ENCODE measurements around the gene WDR86. TPM values are rescaled to one million over a fixed set of nuclear protein-coding genes. Genes with fewer than 3 reads are reported as not detected.

WDR86 gene
- polyA plus RNA-seq, 10 donors: 1.7 to 7.5 (median 4.6) TPM

GRCh38 chr7:151351967-151352366, 57.9 kb downstream of the WDR86 start:
- DNase-seq: no peak

GRCh38 chr7:151351027-151351426, 58.8 kb downstream of the WDR86 start:
- no peak for DNase-seq

GRCh38 chr7:151349507-151349853, 60.4 kb downstream of the WDR86 start:
- no peak for DNase-seq

GRCh38 chr7:151348970-151349369, 60.9 kb downstream of the WDR86 start:
- no peak for DNase-seq

GRCh38 chr7:151347200-151347599, 62.6 kb downstream of the WDR86 start:
- DNase-seq: no peak

GRCh38 chr7:151346470-151346769, 63.4 kb downstream of the WDR86 start:
- no peak for DNase-seq

GRCh38 chr7:151345576-151346469, 64.0 kb downstream of the WDR86 start:
- no peak for DNase-seq

- no peak for DNase-seq
These were observed 66.3 kb downstream of the WDR86 start for GRCh38 chr7:151343516-151343915.

GRCh38 chr7:151342811-151343210, 67.0 kb downstream of the WDR86 start:
- no peak for DNase-seq

- DNase-seq: peak in 2 of 3 donors; percentile 4 to 34
These were observed 67.7 kb downstream of the WDR86 start for GRCh38 chr7:151342102-151342646.

GRCh38 chr7:151341357-151342101, 68.3 kb downstream of the WDR86 start, which contains the start of gene NUB1:
TSS of gene NUB1 (plus strand) at chr7:151341812. CDS start at chr7:151345350, 3,538 bp downstream.
- DNase-seq: peak; percentile 85 to 94 (median 87)

- DNase-seq: peak in 2 of 3 donors; percentile 3 to 30
These were observed 69.0 kb downstream of the WDR86 start for GRCh38 chr7:151340794-151341356.

GRCh38 chr7:151339651-151340382, 70.0 kb downstream of the WDR86 start:
- DNase-seq: peak in 2 of 3 donors; percentile 4 to 37

GRCh38 chr7:151338809-151339208, 71.0 kb downstream of the WDR86 start:
- no peak for DNase-seq

GRCh38 chr7:151337346-151337745, 72.5 kb downstream of the WDR86 start:
- DNase-seq: no peak

GRCh38 chr7:151336027-151336708, 73.7 kb downstream of the WDR86 start:
- DNase-seq: no peak

GRCh38 chr7:151334628-151335027, 75.2 kb downstream of the WDR86 start:
- DNase-seq: no peak

Measured in muscle of back (tissue), 11 donors.